Gastroesophageal sphincter (tissue), 4 donors: Measurements from ENCODE around the gene CPM. TPM values are rescaled to one million over a fixed set of nuclear protein-coding genes. Genes with fewer than 3 reads are reported as not detected.

Experiments
- ATAC-seq: fragments of 150-250 bp; one replicate; pipeline ENCODE4 v1.9.1; 2016; ENCODE audit warnings: mild to moderate bottlenecking, moderate library complexity
- H3K27ac ChIP-seq, 4 donors: fragments of 200-600 bp; sonication (generic) in 3 of 4; 1 replicate in 3 of 4; 2 replicates in 1 of 4; pipeline ENCODE4 v1.5.1; 2016 to 2019
- H3K27me3 ChIP-seq: fragments of 200-600 bp; sonication (generic); one replicate; pipeline ENCODE4 v1.5.1; 2019
- H3K36me3 ChIP-seq, 2 donors: fragments of 200-600 bp; sonication (generic); one replicate each; pipeline ENCODE4 v1.5.1; 2019; ENCODE audit warnings: control low read depth in 1 of 2
- H3K4me1 ChIP-seq, 3 donors: fragments of 200-600 bp; sonication (generic); 1 replicate in 2 of 3; 2 replicates in 1 of 3; pipeline ENCODE4 v1.5.1; 2016 to 2019; ENCODE audit warnings: control low read depth in 2 of 3
- H3K4me3 ChIP-seq, 2 donors: fragments of 200-600 bp; sonication (generic); one replicate each; pipeline ENCODE4 v1.5.1; 2019; ENCODE audit warnings: mild to moderate bottlenecking in 1 of 2, moderate library complexity in 1 of 2
- H3K9me3 ChIP-seq, 3 donors: fragments of 200-600 bp; sonication (generic); one replicate each; pipeline ENCODE4 v1.5.1; 2017 to 2019; ENCODE audit warnings: control low read depth in 2 of 3
- EP300 ChIP-seq: sonication (generic); formaldehyde crosslinking; IDR thresholded peaks from one replicate; pipeline ENCODE4 v1.6.1; 2017; ENCODE audit warnings: antibody characterized with exemption, mild to moderate bottlenecking
- POLR2A ChIP-seq, 2 donors: fragments of 450-650 bp; IDR thresholded peaks; one replicate each; pipeline ENCODE4 v1.6.1; 2017; ENCODE audit warnings: antibody characterized with exemption in 2 of 2, mild to moderate bottlenecking in 2 of 2, moderate library complexity in 1 of 2
- POLR2AphosphoS5 ChIP-seq: sonication (generic); formaldehyde crosslinking; IDR thresholded peaks from one replicate; pipeline ENCODE4 v1.6.1; 2017; ENCODE audit warnings: antibody characterized with exemption
- WGBS, 2 donors: methylation state at CpG; one replicate each; pipeline ENCODE4 v1.1.5; 2018; ENCODE audit warnings: low coverage in 1 of 2; 5-methylcytosine and 5-hydroxymethylcytosine counted together
- total RNA-seq, 4 donors: library from RNA; depleted of rRNA; stranded (reverse); fragments of >200 nt; gene quantifications; one replicate each; pipeline ENCODE4 v1.1.0, GENCODE V29; 2016
- TF ChIP-seq, protein P1 (sequence below), 4 experiments: fragments of 200-600 bp in 2 of 4; fragments of 450-650 bp in 2 of 4; sonication (generic) in 1 of 4; IDR thresholded peaks; one replicate each; pipeline ENCODE4 v1.5.1; 2017 to 2019; ENCODE audit warnings: antibody characterized with exemption in 4 of 4, mild to moderate bottlenecking in 2 of 4, moderate library complexity in 2 of 4

The CPM gene
- total RNA-seq, 4 donors from 2014 or later, result 24.9 to 57.3 (median 50.5) TPM

DNA sequence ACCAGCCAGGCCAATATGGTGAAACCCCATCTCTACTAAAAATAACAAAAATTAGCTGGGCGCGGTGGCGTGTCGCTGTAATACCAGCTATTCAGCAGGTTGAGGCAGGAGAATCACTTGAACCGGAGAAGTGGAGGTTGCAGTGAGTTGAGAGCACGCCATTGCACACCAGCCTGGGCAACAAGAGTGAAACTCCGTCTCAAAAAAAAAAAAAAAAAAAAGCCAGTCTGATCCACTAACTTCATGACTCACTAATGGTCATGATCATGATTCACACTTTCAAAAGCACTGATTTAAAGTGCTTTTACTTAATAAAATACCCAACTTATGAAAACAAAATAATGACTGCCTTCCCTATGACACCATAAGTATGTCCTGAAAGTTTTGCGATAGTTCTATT lies 38.4 kb upstream of the CPM start:
- no peaks in the 10 kb centered on the region for H3K36me3 ChIP-seq
- H3K27me3 ChIP-seq, result no peaks in the 10 kb centered on the region
- WGBS, 2 donors, result 67 to 85% methylated on average over 3 to 8 of the region's 8 CpGs
- H3K9me3 ChIP-seq, result no peaks in the 10 kb centered on the region
- H3K4me3 ChIP-seq, result no peak overlapping the region
- ATAC-seq, result no peak
- TF ChIP-seq, protein P1, sequence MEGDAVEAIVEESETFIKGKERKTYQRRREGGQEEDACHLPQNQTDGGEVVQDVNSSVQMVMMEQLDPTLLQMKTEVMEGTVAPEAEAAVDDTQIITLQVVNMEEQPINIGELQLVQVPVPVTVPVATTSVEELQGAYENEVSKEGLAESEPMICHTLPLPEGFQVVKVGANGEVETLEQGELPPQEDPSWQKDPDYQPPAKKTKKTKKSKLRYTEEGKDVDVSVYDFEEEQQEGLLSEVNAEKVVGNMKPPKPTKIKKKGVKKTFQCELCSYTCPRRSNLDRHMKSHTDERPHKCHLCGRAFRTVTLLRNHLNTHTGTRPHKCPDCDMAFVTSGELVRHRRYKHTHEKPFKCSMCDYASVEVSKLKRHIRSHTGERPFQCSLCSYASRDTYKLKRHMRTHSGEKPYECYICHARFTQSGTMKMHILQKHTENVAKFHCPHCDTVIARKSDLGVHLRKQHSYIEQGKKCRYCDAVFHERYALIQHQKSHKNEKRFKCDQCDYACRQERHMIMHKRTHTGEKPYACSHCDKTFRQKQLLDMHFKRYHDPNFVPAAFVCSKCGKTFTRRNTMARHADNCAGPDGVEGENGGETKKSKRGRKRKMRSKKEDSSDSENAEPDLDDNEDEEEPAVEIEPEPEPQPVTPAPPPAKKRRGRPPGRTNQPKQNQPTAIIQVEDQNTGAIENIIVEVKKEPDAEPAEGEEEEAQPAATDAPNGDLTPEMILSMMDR (IDR thresholded peaks at IDR 0.05), result no peak
- TF ChIP-seq POLR2AphosphoS5 (no peak), POLR2A (IDR thresholded peaks at IDR 0.05) (no peak), EP300 (no peak)
- no peaks in the 10 kb centered on the region for H3K4me1 ChIP-seq
- no peak overlapping the region for H3K27ac ChIP-seq

DNA sequence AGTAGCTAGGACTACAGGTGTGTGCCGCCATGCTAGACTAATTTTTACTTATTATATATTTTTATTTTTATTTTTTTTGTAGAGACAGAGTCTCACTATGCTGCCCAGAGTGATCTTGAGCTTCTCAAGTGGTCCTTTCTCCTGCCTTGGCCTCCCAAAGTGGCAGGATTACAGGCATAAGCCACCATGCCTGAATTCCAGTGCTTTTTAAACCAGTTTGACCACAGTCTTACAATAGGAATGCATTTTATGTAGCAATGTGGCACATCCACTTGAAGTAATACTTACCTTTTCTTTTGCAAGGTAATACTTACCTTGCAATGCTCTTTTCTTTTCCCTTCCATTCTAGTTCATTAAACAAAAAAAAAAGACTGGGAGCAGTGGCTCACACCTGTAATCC lies 38.0 kb upstream of the CPM start:
- no peak for ATAC-seq
- Histone ChIP-seq H3K36me3 (no peaks in the 10 kb centered on the region), H3K27ac (no peak overlapping the region), H3K9me3 (no peaks in the 10 kb centered on the region), H3K4me1 (no peaks in the 10 kb centered on the region), H3K4me3 (no peak overlapping the region), H3K27me3 (no peaks in the 10 kb centered on the region)
- TF ChIP-seq, protein P1 (IDR thresholded peaks at IDR 0.05), result no peak
- TF ChIP-seq POLR2A (IDR thresholded peaks at IDR 0.05), result no peak
- TF ChIP-seq EP300, result no peak
- no peak for TF ChIP-seq POLR2AphosphoS5
- 94 to 100% methylated on average over 1 of the region's 1 CpG for WGBS, 2 donors

DNA sequence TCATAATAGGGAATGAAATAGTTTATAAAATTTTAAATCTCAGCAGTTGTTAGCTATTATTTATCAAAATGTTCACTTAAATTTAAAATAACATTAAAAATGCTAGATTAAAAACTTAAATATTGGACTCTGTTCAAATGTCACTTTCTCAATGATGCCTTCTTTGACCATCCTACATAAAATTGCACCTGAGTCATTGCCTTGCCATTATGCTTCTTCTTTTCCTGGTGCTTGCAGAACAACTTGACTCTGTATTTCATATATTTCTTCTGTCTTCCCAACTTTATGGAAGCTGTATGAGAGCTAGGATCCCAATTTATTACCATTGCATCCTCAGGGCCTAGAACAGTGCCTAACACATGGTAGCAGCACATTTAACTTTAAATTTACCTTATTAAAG lies 37.3 kb upstream of the CPM start:
- TF ChIP-seq, protein P1 (IDR thresholded peaks at IDR 0.05), result no peak
- TF ChIP-seq POLR2A (IDR thresholded peaks at IDR 0.05) (no peak), EP300 (no peak), POLR2AphosphoS5 (no peak)
- Histone ChIP-seq H3K27me3 (no peaks in the 10 kb centered on the region), H3K4me1 (no peaks in the 10 kb centered on the region), H3K9me3 (no peaks in the 10 kb centered on the region), H3K27ac (no peak overlapping the region), H3K36me3 (no peaks in the 10 kb centered on the region), H3K4me3 (no peak overlapping the region)
- no peak for ATAC-seq

DNA sequence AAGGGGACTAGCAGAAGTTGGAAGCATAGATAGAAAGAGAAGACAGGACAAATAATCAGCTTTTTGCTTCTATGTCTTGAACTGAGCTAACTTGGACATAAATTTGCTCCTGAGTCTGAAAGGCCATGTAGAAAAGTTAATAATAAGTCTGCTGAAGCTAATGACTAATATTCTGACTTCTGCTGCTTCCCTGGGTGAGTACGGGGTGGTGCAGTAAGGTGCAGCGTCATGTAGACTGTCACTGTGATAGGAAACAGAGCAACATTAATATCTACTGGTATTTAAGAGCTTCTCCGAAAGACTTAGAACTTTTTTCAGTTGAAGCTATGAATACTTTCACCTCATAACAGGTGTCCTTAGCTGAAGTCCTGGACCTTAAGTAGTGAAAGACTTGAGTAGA lies 34.1 kb upstream of the CPM start:
- Histone ChIP-seq H3K27ac (no peak overlapping the region), H3K4me1 (no peaks in the 10 kb centered on the region), H3K27me3 (no peaks in the 10 kb centered on the region), H3K36me3 (no peaks in the 10 kb centered on the region), H3K4me3 (no peak overlapping the region), H3K9me3 (no peaks in the 10 kb centered on the region)
- WGBS, 2 donors, result 47 to 60% methylated on average over 1 to 3 of the region's 3 CpGs
- TF ChIP-seq POLR2AphosphoS5 (no peak), POLR2A (IDR thresholded peaks at IDR 0.05) (no peak), EP300 (no peak)
- TF ChIP-seq, protein P1 (IDR thresholded peaks at IDR 0.05), result no peak
- ATAC-seq, result no peak

DNA sequence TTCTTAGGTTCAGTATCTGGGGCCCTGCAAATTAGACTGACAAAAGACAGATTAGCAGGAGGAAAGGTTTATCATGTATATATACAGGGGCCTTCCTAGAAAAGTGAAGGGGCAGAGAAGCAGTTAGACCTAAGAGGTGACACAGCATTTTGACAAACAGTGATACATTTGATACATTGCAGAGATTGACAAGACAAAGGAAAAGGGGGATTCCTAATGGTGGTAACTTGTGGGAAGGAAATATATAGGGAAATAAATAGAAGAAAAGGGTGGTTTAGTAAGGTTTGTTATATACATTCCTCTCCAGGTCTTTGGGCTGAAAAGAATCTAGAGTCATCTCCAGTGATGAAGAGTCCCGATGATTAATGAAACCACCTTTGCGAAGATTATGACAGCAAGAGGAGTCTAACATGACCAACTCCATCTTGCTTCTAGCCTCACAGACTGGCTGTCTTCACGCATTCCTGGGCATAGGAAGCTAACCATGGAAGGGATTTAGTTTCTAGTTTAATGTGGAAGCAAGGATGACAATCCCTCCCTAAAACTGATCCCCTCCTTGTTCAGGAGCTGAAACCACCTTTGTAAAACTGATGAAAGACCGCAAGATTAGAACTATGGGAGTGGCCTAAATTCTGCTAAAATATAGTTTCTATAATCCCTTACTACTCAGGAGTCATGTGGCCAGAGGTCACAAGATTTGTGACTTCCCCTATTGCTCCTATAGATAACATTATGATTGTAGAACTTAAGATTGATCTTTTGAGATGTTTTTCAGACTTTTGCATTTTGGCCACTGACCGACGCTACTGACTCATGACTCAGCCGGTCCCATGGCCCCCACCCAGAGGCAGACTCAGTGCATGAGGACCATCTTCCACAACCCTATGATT lies 31.1 kb upstream of the CPM start:
- Histone ChIP-seq H3K27ac (no peak overlapping the region), H3K9me3 (no peaks in the 10 kb centered on the region), H3K4me1 (peaks cover 0 to 6% (median 0%) of the 10 kb centered on the region in 3 donors), H3K36me3 (no peaks in the 10 kb centered on the region), H3K4me3 (no peak overlapping the region), H3K27me3 (no peaks in the 10 kb centered on the region)
- TF ChIP-seq, protein P1 (IDR thresholded peaks at IDR 0.05), result no peak
- TF ChIP-seq POLR2AphosphoS5 (no peak), POLR2A (IDR thresholded peaks at IDR 0.05) (no peak), EP300 (no peak)
- WGBS, 2 donors, result 96% methylated on average over 7 of the region's 7 CpGs
- no peak for ATAC-seq
